GM18951 (cell line): ENCODE data around the gene GRHPR.
A peak's percentile ranks its signal among the peaks of the same experiment; 100 is the strongest.

ENCODE experiments used
- POLR2A ChIP-seq: IDR thresholded peaks from 4 replicates; pipeline ENCODE4 v1.6.1; 2011; ENCODE audit warnings: mild to moderate bottlenecking; ENCODE audit not compliant: insufficient read length, insufficient read depth; ENCODE audit errors: extremely low read depth
- in situ Hi-C: fragments of 300-500 bp; cut with MboI; formaldehyde crosslinking; loops from one replicate; pipeline ENCODE4 v1.12.0; 2022; ENCODE audit warnings: low sequenced_read_pairs, mixed read lengths, inconsistent platforms; ENCODE audit not compliant: unreplicated experiment

GRHPR gene

DNA sequence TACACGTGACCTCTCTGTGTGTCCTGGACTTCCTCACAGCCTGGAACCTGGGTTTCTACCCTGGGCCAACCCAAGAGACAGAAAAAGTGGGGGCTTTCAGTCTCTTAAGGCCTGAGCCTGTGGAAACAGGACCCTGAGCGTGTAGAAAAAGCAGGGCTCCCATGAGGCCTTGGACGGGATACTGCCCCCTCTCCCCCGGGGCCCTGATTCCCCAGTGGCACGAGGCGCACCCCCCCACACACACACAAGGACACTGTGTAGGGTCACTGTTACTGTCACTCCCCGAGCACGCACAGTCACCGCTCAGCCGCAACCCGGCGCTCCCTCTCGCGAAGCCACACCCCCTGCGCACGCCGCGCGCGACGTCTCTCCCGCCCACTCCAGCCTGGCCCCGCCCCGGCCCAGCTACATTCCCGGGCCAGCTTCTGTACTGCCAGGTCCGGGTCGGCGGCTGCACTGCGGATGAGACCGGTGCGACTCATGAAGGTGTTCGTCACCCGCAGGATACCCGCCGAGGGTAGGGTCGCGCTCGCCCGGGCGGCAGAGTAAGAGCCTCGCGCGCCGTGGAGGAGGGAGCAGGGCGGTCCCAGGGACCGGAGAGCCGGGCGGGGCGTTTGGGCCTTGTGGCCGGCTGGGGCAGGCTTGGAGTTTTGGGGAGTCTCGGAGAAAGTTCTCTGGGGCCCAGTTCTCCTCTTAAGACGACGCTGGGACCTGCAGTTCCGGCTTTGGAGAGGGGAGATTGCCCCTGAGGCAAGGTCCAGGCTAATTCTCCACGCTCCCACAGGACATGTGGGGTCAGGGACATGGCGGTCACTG, at the start of gene GRHPR:
GRHPR (plus strand) TSS at position 408 of the 816 bp plus-strand sequence; CDS start at position 463, 55 bp downstream.
- in situ Hi-C loops = no loop called here
- TF ChIP-seq POLR2A = peak; percentile 82

DNA sequence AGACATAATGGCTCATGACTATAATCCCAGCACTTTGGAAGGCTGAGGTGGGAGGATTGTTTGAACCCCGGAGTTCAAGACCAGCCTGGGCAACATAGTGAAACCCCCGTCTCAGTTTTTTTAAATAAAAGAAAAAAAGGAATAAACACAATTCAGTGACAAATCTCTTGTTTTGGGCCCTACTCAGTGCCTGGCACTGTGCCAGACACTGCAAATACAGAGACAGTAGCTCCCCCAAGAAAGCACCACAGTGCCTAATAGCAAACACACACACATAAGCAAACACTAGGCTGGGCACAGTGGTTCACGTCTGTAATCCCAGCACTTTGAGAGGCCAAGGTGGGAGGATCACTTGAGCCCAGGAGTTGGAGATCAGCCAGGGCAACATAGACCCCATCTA, 49.7 kb upstream of the GRHPR start:
- in situ Hi-C loops = no loop called here
- no peak for TF ChIP-seq POLR2A

DNA sequence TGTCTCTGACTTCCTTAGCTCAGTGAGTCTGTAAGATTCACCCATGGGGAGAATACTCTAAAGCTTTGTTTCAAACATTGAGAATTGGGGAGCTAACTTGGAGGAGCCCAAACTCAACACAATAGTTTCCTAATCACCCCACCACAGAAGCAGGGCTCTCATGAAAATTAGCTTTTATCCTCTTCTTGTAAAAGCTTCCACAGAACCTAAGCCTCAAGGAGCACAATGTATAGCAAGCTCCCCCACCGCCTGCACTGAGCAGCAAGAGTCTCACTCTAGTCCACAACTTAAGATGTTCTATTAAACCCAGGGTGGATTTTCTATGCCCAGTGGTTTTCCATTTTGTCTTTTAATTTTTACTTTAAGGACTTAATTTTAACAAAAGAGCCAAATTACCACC, 48.9 kb upstream of the GRHPR start:
- no peak for TF ChIP-seq POLR2A
- in situ Hi-C loops = no loop called here

DNA sequence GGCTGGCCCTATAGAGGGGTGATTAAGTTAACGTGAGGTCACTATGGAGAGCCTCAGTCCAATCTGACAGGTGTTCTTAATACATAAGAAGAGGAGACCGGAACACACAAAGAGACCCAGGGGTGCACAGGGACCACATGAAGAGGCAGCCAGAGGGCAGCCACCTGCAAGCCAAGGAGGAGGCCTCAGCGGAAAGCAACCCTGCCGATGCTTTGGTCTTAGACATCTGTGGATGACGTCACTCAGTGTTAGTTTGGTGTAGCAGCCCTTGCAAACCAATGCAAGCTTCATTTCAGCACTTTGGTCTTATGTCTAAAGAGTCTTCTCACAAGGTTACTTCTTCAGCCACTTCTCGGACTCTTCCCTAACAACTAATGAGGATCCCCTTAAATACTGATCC, 47.6 kb upstream of the GRHPR start:
- no peak for TF ChIP-seq POLR2A
- in situ Hi-C loops = no loop called here

DNA sequence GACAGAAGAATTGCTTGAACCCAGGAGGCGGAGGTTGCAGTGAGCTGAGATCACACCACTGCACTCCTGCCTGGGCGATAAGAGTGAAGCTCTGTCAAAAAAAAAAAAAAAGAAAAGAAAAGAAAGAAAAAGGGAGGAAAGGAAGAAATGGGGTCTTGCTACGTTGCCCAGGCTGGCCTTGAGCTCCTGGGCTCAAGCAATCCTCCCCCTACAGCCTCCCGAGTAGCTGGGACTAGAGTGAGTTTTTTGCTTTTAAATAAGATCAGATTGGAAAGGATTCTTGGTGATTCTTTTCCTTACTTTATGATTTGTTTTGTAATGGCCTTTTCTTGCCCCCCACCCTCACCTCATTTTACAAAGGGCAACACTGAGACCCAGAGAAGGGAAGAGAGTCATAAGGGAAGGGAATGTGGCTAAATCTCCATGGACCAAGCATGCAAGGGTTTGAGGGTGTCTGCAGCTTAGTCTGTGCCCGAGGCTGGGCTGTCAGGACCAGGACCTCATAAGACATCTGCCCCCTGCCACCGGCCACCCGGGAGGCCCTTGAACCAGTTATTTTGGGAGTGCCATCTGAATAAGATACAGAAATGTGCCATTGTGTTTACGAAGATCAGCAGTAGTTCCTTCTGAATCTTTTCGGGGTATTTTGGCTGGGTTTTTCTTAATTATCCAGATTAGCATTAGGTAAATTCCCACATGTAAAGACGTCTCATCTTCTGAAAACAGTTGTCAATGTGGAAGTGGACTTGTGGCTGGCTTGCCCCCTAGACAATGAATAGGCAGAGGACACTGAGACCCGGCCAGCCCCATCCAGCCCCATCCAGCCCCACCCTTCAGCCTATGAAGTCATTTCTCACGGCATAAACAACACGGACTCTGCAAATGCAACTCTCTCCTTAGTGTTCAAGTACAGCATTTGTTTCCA, 44.5 kb upstream of the GRHPR start:
- TF ChIP-seq POLR2A = no peak
- in situ Hi-C loops = no loop called here

DNA sequence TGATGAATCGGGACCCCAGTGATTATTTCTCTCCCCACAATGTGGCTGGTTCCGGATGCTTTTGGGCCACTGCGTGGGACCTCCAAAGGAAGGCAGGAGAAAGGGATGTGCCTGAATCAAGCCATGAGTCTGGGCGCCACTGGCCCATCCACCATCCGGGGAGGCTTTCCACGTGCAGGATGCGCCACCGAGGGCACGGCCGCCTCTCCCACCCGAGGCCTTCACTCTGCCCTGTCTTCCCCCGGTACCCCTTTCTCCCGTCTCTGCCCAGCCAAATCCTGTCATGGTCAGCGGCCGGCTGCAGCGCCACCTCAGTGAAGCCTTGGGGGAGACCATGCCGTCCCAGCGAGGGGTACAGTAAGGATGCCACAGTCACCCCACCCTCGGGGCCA, 43.9 kb upstream of the GRHPR start:
- TF ChIP-seq POLR2A = no peak
- in situ Hi-C loops = no loop called here

DNA sequence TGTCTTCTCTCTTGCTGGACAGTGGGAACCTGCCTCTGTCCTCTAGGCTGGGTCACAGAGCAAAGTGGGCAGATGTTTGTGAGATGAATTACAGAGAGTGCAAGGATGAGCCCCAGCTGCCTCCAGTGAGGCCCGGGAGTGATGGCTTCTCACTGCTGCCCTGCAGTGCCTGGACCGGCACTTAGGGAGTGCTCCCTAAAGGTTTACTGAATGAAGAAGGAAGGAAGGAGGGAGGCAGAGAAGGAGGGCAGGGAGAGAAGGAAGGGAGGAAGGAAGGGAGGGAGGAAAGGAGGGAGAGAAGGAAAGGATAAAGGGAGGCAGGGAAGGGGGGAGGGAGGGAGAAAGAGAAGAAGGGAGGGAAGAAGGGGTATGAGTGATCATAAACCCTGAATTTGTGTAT, 42.7 kb upstream of the GRHPR start:
- no peak for TF ChIP-seq POLR2A
- in situ Hi-C loops = no loop called here

DNA sequence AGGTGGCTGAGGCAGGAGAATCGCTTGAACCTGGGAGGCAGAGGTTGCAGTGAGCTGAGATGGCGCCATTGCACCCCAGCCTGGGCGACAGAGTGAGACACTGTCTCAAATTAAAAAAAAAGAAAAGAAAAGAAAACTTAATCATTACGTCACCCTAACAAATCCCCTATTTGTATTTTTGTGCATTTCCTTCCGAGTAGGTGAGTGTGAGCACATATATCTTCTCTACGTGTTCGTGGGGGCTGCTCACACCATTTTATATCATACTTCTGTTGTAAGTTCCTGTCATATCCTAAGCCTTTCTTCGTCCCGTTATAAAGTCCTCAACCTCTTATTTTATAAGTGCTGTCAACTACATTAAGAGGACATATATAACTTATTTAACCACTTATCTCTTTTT, 41.9 kb upstream of the GRHPR start:
- in situ Hi-C loops = no loop called here
- no peak for TF ChIP-seq POLR2A

DNA sequence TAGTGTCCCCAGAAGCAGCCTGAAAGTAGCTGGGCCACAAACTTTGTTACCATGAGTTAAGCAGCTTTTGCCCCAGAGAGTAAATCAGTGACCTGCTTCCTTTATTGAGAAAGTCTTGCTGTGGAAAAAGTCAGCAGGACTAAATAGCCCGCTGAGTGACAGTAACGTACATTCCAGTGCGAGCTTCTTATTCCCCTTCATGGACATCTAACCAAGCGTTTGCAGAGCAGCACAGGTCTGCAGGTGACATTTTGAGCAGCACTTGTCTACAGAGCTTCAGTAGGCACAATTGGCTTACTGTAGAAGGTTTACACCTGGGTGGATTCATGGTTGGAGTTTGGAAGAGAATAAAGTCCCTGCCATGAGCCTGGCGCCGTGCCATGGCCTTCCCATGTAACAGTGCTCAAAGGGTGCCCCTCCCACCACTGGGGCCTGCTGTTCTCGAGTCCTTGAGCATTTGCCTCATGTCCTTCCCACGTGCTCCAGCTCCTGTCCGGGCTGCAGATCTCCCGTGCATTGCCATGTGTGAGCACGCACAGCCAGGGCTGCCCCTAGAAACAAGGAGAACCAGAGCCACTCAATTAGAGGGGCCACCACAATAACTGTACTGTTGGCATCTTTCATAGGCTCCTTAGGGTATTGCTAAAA, 41.3 kb upstream of the GRHPR start:
- TF ChIP-seq POLR2A = no peak
- in situ Hi-C loops = no loop called here

DNA sequence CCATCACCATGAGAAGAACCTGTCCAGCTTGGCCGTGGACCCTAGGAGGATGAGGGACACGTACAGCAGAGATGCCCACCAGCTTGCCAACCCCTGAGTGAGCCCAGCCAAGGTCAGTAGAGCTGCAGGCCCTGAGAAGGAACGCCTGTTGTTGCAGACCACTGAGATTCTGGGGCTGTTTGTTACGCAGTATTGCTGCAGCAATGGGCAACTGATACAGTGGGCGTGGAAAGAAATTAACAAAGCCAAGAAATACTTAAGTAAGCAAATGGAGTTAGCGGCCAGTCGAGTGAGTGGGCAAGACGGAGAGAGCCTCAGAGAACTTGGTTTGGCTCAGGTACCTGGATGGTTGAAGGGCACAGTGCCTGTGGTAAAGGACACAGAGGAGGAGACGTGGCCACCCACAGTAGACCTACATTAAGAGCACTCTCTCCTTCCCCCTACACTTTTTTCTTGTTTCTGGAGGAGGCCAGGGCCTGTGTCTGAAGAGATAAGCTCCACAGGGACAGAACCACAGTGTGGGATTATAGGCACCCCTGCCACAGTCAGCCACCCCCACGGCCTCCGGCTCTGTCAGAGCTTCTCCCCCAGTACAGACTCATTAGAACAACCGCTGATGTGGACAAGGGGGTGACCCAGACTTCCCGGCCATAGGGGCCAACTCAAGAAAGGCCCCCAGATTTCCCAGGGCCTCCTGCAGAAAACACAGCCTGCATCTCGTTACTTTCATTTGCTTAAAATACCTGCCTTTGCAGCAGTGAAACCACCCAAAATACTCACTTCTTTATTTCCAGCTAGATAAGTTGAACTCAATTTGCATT, 40.1 kb upstream of the GRHPR start:
- TF ChIP-seq POLR2A = no peak
- in situ Hi-C loops = no loop called here

DNA sequence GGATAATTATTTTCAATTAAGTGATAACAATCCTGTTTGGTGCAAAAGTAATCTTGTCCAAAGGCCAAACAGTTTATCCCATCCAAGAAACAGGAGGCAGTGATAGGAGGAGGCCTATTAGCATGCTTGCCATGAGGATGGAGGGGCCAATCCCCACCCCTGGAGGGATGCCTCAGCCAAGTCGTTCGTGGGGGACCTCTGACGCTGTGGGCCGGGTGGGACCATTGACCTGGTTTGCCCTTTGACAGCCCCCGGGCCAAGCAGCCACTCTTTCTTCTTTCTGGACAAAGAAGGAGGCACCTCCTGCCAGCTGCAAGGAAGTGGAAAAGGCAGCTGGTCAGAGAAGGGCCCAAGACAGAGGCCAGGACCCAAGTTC, 39.5 kb upstream of the GRHPR start:
- TF ChIP-seq POLR2A = no peak
- in situ Hi-C loops = no loop called here

DNA sequence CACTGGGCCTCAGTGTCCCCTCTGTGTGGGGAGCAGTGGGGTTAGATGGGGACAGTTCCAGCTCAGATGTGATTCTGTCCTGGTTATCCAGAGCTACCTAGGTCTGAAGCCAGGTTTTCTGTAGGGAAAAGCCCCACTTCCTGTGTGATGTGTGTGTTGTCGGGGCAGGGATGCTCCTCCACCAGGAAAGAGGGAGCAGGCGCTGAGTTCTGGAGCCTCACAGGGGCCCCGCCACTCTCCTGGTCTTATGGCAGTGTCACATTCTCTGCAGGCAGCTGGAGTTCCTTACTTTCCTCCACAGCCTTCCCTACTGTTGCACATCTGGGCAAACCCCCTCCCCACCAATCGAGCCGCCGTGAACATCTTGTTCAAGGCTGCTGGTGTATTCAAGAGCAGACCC, 39.1 kb upstream of the GRHPR start:
- no peak for TF ChIP-seq POLR2A
- in situ Hi-C loops = no loop called here
